ENCODE results near the gene FLOT2.
"Not testable (repeated sequence)": the region's sequence is repeated elsewhere in the genome, so short reads cannot be mapped to it uniquely, and the experiment has no call there.

FLOT2 gene, protein sequence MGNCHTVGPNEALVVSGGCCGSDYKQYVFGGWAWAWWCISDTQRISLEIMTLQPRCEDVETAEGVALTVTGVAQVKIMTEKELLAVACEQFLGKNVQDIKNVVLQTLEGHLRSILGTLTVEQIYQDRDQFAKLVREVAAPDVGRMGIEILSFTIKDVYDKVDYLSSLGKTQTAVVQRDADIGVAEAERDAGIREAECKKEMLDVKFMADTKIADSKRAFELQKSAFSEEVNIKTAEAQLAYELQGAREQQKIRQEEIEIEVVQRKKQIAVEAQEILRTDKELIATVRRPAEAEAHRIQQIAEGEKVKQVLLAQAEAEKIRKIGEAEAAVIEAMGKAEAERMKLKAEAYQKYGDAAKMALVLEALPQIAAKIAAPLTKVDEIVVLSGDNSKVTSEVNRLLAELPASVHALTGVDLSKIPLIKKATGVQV

DNA sequence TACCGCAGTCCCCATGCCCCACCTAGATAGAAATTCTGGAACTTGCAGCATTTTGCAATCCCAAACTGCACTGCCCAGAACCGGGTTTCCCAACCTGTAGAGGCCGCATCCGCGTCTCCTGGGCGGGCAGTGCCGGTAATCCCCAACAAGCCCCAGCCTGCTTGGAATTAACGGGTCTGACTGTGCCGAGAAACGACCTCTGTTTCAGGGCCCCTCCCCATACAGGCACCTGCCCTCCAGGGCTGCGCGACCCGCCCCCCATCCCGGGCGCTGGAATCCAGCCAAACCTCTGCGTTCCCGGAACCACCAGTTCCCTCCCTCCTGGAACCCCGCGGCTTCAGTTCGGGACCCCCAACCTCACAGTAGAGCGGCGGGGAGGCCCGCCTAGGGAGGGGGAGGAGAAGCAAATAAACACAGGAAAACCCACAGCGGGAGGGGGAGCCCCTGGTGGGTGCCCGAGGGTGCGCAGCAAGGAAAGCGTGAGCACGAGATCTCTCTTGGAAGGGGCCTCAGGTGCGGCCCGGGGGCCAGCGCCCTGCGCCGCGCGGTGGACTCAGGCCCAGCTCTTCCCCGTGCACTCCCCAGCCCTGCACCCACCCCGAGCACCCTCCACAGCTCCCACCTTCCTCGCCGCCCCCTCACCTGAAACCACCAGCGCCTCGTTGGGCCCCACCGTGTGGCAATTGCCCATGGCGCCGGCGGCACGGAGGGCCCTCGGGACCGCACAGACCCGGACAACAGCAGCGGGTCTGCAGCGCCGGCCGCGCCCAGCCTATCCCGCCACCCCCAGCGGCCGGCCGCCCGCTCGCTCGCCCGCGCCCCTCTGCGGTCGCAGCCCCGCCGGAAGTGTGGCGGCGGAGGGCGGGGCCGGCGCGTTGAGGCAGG lies at the start of gene FLOT2:
FLOT2 (minus strand) TSS at position 850 of the 885 bp plus-strand sequence; CDS start at position 691, 159 bp downstream.
- peak; percentile 33 for DNase-seq (ENCODE audit: low read depth)

DNA sequence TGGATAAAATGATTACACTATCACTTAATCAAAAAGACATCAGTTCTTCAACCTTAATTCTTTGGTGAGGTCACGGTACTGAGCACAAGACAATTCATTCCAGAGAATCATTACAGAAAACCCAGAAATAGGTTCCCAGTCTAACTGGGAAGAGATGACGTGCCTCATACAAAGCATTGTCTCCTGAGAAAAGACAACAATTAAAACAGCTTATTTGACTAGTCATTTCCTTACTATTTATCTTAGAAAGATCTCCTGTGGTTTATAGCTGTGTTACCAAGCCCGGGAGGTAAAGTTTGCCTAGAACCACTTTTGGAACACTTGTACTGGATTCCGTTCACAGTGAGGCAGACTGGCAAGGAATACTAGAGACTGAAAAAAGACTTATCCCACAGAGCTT lies 48.7 kb upstream of the FLOT2 start:
- DNase-seq (ENCODE audit: low read depth): no peak

DNA sequence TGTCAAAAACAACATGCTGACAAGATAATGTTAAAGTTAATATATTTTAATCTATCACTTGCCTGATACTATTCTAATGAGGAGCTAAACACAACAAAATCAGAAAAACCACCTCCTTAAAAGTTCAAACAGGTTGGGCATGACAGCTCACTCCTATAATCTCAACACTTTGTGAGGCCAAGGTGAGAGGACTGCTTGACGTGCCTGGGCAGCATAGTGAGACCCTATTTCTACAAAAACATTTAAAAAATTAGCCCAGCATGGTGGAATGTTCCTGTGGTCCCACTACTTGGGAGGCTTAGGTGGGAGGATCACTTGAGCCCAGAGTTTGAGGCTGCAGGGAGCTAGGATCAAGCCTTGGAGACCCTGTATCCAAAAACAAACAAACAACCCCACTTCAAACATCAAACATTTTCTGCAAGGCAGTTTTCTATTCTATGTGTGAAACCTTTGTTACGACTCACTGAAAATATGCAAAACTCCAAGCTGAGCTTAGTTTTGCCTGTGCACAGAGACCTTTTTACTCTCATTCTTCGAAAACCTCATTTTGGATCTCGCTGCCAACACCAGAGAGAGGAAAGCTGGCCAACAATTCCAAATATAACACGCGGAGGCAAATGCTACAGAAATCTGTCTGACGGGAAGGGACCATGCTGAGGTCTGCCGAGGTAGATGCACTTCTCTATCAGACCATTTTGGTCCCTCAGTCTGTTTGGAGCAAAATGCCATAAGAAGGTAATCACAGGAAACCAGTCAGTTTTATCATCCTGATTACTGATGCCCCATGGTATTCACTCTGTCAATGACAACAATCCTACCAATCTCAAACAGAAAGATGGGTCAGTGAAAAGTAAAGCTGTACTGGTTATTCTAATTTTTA lies 47.6 kb upstream of the FLOT2 start:
- no peak for DNase-seq (ENCODE audit: low read depth)

DNA sequence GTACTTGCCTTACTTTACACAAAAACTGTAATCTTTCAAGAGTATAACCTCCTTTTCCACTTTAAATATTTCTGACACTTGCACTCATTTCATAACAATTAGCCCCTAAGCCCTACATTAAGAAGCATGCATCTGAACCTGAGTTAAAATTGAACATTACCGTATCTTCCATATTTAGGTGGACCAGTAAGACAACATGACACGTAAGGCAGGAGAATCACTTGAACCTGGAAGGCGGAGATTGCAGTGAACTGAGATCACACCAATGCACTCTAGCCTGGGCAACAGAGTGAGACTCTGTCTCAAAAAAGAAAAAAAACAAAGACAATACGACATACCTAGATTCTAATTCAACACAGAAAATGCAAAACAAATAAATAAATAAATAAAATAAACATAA lies 46.8 kb upstream of the FLOT2 start:
- no peak for DNase-seq (ENCODE audit: low read depth)

DNA sequence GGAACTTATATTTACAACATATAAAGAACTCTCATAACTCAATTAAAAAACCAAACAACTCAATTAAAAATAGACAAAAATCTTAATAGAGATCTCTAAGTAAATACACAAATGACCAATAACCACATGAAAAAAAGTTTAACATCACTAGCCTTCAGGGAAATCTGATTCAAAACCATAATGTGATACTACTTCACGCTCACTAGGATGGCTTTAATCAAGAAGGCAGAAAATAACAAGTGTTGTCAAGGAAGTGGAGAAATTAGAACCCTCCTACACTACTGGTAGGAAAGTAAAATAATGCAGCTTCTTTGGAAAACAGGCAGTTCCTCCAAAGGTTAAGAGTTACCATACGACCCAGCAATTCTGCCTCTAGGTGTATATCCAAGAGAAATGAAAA lies 45.4 kb upstream of the FLOT2 start:
- no peak for DNase-seq (ENCODE audit: low read depth)

DNA sequence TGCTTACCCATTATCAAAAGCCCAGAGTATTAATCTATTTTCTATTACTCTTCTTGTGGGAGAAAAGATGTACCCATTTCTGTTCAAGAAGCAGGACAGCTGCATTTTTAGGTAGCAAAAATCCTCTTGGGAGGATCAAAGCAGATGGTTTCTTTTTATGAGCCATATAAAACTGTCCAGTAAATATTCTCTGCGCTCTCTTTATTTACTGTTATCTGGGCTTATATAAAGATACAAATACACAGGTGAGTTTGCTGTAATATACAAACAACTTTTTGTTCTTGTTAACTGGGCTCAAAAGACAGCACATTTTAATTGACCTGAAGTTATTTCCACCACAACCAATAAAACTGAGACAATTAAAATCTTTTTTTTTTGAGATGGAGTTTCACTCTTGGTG lies 43.7 kb upstream of the FLOT2 start:
- DNase-seq (ENCODE audit: low read depth): no peak

DNA sequence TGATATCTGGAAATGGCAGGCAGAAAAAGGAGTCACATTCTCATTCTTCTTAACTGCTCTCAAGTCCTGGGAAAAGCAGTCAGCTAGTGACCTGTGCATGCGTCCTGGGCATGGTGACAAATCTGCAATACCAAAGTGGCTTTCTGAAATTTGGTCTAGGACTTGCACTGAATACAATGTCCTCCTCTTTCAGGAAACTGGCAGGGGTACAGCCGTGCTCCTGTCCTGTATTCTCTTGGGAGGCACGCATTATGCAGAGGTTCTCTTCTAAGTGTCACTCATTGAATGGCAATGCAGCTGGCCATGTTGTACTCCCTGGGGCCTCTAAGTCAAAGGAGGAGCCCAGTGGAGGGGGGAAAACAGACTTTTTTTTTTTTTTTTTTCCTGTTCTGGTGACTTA lies 43.1 kb upstream of the FLOT2 start:
- DNase-seq (ENCODE audit: low read depth): no peak

DNA sequence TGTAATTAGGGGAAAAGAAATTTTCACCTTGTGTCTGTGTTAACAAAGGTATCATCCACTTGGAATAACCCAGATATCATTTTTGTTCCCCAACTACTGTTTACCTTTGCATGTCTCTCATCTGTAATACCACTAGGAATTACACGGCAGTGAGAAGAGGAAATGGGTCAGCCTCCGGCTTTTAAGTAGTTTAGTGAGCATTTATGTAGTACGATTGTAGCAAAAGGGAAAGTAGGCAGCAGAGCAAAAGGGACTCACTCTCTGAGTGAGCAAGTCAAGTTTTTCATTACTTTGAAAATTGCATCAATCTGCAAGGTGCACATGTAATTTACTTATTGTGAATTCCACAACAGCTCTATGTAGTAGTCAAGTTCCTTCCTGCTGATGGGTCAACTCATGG lies 42.6 kb upstream of the FLOT2 start:
- DNase-seq (ENCODE audit: low read depth): no peak

DNA sequence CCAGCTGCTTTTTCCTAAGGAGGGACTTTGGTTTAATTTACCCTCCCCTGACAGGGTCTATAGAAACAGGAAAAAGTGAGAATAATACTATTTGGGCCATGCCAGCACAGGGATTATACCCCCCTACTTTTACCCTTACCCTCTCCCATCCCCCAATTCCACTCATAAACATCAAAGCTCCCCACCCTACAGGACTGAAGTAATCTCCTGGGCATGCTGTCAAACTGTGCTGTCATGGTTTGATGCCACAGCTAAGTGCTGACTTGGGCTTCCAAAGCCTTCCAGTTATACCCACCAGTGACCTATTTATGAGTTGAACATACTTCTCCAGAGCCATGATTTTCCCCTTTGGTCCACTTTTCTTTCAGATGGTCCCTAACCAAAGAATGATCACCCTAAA lies 41.0 kb upstream of the FLOT2 start:
- no peak for DNase-seq (ENCODE audit: low read depth)

DNA sequence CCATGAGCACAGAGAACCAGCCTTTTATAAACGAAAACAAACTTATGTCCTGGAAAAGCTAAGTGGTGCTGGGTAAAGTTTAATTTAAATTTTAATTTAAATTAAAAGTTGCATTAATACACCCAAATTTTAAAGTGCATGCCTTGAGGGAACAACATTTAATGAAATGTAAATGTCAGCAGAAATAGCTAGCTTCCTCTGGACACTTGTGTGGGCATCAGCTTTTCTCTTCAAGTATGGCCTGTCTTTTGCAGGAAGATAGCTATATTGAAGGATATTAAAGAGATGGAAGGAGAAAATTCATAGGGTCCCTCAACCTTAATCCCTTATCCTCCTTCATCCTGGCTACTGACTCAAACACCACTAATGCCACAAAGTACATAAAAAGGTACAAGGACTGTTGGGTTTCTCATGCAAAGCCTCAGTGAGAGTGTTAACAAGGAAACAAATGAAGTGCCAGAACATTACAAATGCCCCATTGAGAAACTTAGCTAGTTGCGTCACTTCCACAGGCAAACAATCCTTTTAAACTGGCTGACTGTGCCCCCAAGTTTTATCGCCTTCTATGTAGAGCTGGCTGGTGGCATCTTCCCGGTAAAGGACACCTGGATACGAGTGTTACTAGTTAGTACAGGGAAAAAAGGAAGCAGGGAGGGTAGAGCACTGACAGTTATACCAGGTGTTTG lies 39.7 kb upstream of the FLOT2 start:
- no peak for DNase-seq (ENCODE audit: low read depth)

DNA sequence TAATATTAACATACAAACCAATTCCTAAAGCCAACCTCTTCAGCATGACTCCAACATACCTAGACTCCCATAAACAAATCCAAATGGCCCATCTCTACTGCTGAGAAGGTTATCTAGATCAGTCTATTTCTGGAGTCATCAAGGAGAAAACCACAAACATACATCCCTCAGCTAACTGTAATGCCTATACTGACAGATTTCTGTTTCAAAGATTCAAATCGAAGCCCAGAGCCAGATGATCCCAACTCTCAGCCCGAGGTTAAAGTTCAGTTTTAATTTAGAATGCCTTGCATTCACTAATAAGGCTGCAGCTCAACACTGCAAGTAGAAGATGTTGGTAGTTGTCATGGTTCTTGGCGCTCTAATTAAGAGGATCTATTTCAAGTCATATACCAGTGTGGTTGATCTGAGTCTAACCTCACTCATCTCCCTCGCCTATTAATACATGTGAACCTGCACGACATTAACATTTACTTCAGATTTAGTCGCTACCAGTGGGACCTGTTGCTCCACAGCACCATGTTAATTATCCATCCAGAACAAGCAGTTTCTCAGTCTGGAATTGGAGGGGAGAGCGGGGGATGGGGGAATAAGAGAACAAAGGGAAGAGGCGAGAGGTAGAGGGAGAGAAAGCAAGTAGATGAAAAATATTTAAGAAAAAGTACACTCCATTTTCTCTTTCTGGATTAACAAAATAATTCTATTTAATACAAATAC lies 38.4 kb upstream of the FLOT2 start:
- no peak for DNase-seq (ENCODE audit: low read depth)

DNA sequence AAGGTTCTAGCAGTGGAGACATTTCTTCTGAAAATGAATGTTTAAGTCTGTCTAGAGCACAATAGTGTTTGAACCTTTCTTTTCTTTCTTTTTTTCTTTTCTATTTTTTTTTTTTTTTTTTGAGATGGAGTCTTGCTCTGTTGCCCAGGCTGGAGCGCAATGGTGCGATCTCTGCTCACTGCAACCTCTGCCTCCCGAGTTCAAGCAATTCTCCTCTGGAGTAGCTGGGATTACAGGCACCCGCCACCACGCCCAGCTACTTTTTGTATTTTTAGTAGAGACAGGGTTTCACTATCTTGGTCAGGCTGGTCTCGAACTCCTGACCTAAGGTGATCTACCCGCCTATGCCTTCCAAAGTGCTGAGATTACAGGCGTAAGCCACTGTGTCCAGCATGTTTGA lies 37.0 kb upstream of the FLOT2 start:
- not testable (repeated sequence) for DNase-seq (ENCODE audit: low read depth)

DNA sequence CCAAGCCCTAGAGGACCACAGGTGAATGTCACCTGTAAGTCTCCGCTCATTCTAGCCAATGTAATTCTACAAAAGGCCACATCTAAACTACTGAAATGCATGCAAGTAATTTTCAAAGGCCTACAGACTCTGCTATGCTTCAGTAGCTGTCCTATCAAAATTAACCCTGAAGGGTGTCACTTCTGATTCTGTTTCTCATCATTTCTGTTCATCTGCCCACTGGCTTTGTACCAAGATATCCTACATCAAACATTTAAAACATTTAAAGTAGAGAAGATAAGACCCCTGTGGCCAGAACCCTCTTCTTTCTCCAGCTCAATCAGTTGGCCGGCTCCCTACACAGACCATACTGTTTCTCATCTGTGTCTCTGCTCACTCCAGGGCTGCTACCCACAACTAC lies 32.3 kb upstream of the FLOT2 start:
- DNase-seq (ENCODE audit: low read depth): no peak

DNA sequence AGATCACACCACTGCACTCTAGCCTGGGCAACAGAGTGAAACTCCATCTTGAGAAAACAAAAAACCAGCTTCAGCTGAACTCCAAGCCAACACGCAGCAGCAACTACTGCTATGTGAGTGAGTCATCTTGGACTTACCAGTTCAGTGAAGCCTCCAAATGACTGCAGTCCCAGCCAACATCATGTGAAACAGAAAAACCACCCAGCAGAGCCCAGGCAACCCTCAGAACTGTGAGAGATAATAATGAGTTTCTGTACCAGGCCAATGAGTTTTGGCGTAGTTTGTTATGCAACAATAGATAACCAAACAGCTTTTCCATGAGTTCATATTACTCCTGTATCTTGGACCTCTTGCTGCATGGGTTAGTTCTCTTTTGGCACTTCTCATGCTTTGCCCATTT lies 30.5 kb upstream of the FLOT2 start:
- no peak for DNase-seq (ENCODE audit: low read depth)

DNA sequence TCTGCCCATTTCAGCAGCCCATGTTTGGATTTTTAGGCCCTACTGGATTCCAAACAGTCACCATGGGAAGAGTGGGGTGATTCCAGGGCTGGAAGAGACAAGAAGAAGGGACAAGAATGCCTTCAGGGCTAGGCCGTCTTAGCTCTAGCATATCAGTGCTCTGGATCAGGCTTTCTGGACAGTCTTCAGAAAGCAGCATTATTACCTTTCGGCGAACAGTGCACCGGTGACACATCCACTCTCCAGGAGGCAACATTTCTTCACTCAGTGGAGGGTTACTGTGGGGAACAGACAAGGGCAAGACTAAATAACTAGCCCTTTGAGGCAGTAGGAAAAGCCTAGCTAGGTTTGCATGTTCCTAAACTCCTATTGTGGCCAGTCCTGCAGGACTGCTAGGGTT lies 29.3 kb upstream of the FLOT2 start:
- DNase-seq (ENCODE audit: low read depth): no peak

DNA sequence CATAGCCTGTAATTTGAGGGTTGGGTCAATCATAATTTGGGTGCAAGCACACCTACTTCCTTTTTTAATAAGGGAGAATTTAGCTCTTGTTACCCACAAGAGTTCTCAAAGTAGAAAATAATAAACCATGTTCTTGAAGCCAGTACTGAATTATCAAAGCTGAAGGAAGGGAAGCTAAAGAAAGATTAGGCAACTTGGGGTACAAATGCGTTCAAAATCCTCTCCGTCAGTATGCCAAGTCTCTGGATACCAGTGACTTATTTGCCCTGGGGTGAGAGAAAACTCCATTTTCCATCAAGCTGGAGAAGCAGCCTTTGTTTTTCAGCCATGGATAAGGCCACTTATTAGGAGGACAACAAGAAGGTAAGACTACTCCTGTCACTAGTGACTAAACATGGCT lies 28.8 kb upstream of the FLOT2 start:
- no peak for DNase-seq (ENCODE audit: low read depth)

DNA sequence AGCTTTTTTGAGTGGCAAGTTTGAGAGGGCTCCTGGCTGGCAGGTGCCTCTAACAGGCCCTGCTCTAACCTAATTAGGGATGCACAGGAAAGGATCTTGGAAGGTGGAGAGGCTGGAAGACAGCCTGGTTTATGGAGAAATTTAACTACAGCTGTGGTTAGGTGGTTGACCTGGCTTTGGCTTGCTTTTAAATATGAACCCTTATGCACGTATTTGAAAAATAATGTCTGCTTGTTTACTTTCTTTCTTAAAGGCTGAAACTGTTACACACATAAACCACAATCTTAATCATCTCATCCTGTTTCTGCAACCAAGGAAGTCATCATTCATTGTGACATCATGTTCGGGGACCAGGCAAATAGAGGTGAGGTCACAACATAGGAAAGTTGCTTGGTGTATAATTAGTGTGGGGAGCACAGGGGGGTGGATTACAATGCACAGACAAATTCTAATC lies 28.4 kb upstream of the FLOT2 start:
- DNase-seq (ENCODE audit: low read depth): no peak

DNA sequence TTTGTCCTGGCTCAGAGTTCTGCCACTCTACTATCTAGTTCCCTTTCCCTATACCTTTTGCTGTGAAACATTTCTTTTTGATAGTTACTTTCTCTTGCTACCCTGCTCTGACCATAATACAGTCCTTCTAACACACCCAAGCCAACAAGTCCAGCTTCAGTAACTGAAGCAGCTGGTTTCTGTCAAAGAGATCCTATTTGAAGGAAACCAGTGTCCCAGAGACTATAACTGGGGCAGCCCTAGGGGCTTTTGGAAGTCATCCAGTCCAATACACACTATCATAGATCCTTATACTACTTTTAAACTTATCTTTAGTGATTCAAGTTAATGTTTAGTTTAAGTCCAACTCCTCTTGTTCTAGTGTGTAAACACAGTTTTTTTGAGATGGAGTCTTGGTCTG lies 22.7 kb upstream of the FLOT2 start:
- DNase-seq (ENCODE audit: low read depth): no peak

DNA sequence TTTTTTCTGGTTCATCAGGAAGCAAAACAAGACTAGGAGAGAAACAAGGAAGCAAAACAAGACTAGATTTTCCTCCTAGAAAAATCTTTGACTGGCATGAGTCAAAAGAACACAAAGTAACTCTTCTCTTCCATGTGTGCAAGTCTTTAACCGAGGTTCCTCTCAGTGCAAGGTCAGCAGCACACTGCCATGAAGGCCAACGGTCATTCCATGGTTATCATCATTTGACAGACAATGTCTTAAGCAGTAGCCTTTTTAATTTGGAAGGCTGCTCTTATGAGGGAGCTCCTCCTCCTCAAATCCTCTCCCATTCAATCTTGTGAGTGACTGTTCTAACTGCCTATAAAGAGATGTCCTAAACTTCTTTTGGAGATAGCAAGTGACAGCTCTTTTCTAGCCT lies 20.8 kb upstream of the FLOT2 start:
- DNase-seq (ENCODE audit: low read depth): no peak

DNA sequence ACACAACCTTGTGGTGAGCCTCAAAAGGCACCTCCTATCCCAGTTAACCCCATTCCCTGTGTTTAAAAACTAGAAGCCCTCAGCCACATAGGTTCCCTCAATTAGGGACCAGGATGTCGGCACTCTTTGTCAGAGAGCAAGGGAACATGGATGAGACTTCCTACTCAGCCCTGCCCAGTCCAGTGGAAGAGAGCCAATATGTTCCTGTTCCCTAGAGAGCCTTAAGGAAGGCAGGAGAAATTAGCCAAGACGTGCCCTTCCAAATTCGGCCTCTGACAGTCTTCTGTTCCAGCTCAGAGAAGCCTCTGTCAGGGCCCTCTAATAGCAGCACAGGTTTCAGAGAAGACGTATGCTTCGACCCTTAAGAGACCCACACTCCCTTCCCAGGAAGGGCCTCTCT lies 19.9 kb upstream of the FLOT2 start:
- no peak for DNase-seq (ENCODE audit: low read depth)

DNA sequence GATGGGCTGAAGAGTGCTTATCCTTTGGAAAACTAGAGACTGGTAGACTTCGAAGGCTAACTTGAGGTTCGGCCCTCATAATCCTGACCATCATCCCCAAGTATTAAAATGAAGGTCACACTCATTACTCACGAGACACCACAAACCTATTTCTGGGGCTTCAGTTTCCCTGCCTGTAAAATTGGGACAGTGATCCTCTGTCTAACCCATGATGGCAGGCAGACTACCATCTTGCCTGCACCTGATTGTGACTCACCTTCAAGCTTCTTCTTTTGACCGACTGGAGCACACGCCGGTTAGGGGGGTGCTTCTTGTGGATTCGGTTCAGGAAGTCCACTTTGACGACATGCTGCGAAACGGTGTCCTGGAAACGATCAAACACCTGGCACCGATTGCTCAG lies 19.5 kb upstream of the FLOT2 start:
- DNase-seq (ENCODE audit: low read depth): no peak
